NCI-H2227 (cell line): Measurements from ENCODE around the gene TAS2R40.

Source experiments
- DNase-seq: peaks from one replicate; lab custom pipeline; 2025; ENCODE audit not compliant: unreplicated experiment; lab: John Stamatoyannopoulos, UW

The TAS2R40 gene

DNA sequence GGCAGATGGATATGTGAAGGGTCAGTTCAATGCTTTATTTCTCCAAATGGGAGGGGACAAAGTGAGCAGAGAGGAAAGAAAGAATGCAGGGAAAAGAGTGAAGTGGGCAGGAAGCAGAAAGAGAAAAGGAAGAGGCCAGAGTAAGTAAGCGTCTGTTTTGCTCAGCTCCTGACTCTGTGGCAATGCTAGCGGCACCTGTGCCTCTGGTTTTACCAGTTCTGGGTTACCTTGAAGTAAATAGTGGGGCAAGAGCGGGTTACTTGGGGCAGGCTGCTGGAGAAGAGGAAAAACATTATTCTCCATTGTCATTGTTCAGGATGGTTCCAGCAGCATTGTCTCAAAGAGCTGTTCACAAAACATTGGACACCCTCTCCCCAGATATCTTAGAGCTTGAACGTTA, 1.9 kb downstream of the TAS2R40 start:
- no peak for DNase-seq

- DNase-seq, result no peak
These were observed 3.2 kb downstream of the TAS2R40 start for GRCh38 chr7:143225047-143225446.

GRCh38 chr7:143227806-143228205, 6.0 kb downstream of the TAS2R40 start:
- DNase-seq, result no peak

- peak; percentile 12 for DNase-seq
These were observed 7.4 kb downstream of the TAS2R40 start for GRCh38 chr7:143229054-143229790.

- DNase-seq, result no peak
These were observed 9.0 kb downstream of the TAS2R40 start for GRCh38 chr7:143230602-143231457.

GRCh38 chr7:143233816-143234532, 12.1 kb downstream of the TAS2R40 start:
- DNase-seq, result no peak

- no peak for DNase-seq
These were observed 12.7 kb downstream of the TAS2R40 start for GRCh38 chr7:143234533-143234875.

GRCh38 chr7:143235561-143235960, 13.7 kb downstream of the TAS2R40 start:
- DNase-seq, result no peak

DNA sequence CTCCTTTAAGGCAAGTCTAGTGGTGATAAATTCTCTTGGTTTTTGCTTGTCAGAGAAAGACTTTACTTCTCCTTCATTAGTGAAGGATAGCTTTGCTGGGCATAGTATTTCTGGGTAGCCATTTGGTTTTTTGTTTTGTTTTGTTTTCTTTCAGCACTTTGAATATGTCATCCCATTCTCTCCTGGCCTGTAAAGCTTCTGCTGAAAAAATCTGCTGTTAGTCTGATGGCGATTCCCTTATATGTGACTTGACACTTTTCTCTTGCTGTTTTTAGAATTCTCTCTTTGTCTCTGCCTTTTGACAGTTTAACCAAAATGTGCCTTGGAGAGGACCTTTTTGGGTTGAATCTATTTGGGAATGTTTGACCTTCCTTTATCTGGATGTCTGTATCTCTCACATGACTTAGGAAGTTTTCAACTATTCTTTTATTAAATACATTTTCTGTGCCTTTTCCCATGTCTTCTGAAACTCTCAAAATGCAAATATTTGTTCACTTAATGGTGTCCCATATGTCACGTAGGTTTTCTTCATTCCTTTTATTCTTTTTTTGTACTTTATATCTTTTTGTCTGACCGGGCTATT, 14.7 kb downstream of the TAS2R40 start:
- no peak for DNase-seq

DNA sequence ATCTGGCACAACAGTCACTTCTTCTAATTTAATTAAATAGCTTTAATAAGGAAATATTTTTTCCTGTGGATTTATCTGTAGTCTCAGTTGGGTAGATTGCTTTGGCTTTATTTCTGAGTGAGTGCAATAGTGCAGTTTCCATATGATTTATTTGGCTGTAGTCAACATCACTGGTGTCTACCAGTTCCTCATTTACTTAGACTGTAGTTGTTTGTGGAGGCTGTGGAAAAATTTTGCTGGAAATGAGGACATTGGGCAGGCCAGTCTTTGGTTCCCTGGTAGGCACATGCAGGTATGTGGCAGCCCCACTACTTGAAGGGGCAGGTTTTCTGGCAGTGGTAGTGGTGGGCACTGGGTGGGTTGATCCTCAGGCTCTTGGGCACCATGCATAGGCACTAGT, 15.5 kb downstream of the TAS2R40 start:
- no peak for DNase-seq

GRCh38 chr7:143238289-143238980, 16.6 kb downstream of the TAS2R40 start:
- DNase-seq, result no peak

DNA sequence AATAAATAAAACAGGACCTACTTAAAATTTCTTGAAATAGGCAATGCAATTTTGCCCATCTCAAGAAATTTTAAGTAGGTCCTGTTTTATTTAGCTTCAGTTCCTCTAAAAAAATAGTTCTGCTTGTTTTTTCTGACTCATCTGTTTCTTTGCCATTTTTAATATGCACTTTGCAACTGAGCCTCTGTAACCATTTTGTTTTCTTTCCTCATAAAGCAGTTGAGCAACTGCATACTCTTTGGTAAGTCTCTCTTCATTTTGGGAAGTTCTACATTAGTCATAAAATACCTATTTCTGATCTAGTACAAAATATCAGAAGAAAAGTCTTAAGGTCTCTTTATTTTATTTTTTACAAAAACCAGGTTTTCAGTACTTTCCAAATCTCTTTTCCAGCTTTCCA, 18.0 kb downstream of the TAS2R40 start:
- no peak for DNase-seq

DNA sequence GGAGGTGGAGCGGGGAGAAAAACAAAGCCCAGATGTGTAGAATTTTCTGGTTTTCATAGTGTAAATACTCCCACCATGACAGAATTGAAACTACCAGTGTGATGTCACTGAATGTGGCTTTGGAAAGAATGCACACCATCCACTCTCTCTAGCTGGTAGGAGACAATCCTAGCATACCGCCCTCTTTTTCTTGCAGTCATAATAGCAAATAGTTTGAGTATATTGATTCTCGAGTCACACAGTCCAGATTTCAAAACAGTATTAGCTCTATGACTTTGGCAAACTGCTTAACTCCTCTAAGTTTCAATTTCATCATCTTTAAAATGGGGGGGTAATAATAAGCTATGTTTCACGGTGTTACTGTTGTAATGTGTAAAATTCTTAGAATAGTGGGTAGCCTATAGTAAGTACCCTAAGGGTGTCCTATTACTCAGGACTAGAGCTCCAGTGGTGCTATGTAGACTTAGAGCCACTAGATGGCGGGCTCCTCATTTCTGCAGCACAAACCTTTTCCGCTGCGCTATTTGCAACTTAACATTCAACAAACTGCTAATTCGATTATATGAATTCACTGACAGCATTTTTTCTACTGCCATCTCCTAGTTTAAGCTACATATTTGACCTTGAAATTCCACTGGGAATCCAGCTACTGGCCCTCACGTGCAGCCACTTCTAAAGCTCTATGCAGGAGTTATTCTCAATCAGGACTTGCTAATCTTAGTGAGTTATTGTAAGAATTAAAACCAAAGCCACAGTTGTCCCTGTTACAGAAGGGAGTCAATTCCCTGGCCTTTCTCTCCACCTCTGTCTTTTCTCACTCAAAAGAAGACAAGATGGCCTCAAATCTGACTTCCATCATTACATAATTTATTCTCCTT, 18.7 kb downstream of the TAS2R40 start:
- peak; percentile 71 for DNase-seq

- DNase-seq, result no peak
These were observed 20.5 kb downstream of the TAS2R40 start for GRCh38 chr7:143242306-143242705.

DNA sequence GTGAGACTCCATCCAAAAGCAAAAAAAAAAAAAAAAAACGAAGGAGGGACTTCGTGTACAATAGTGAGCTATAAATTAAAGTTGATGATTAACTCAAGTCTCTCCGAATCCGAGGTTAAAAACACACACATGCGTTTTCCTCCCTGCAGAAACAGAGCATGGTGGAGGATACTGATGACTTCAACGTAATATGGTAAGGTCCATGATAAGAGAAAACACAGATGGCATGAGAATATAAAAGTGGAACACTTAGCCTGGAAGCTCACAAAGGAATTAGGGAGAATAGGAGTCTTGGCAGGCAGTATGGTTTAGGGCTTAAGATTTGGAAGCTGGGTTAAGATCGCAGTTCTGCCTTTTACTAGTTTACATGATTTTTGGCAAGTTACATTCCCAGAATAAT, 21.3 kb downstream of the TAS2R40 start:
- no peak for DNase-seq

GRCh38 chr7:143243614-143244013, 21.8 kb downstream of the TAS2R40 start:
- no peak for DNase-seq

DNA sequence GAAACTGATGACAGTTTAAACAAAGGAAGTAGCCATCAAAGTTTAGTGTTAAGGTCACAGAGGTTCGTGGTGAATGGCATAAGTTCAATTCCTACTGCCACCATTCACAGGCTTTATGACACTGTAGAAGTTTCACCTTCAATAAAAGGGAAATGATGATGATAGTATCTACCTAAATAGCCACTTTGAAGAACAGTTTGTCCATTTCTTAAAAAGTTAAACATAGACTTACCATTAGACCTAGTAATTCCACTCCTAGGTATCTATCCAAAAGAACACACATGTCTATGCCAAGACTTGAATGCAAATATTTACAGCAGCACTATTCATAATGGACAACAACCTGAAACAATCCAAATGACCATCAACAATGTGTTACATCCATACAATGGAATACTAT, 22.5 kb downstream of the TAS2R40 start:
- DNase-seq, result no peak

- DNase-seq, result no peak
These were observed 23.3 kb downstream of the TAS2R40 start for GRCh38 chr7:143245123-143245522.

- DNase-seq, result no peak
These were observed 25.5 kb downstream of the TAS2R40 start for GRCh38 chr7:143247372-143247771.
